RWPE2 (cell line): ENCODE data around the gene SLC22A31.

Experiments
- ATAC-seq: fragments of 200-7000 bp; cut with Tn5 transposase; 3 replicates; pipeline ENCODE4 v1.9.1; 2021; ENCODE audit warnings: low read depth
- DNase-seq: peaks from one replicate; pipeline ENCODE4 v3.0.0-alpha.2; 2020; ENCODE audit warnings: low spot score
- H3K27ac ChIP-seq: fragments of 450-650 bp; 2 replicates; pipeline ENCODE4 v1.5.1; 2017; ENCODE audit warnings: mild to moderate bottlenecking; ENCODE audit not compliant: poor library complexity, severe bottlenecking
- H3K27me3 ChIP-seq: fragments of 250-450 bp; sonication (Bioruptor Pico); 2 replicates; pipeline ENCODE4 v1.5.1; 2021; ENCODE audit warnings: mild to moderate bottlenecking, moderate library complexity; ENCODE audit not compliant: insufficient read depth, poor library complexity, severe bottlenecking
- H3K36me3 ChIP-seq: fragments of 250-450 bp; sonication (Bioruptor Pico); 2 replicates; pipeline ENCODE4 v1.5.1; 2020; ENCODE audit warnings: low read depth, mild to moderate bottlenecking, moderate library complexity
- H3K4me1 ChIP-seq: fragments of 250-450 bp; sonication (Bioruptor Pico); 2 replicates; pipeline ENCODE4 v1.5.1; 2021; ENCODE audit warnings: mild to moderate bottlenecking, moderate library complexity; ENCODE audit not compliant: insufficient read depth, poor library complexity, severe bottlenecking
- H3K4me3 ChIP-seq: fragments of 250-450 bp; sonication (Bioruptor Pico); 2 replicates; pipeline ENCODE4 v1.5.1; 2021; ENCODE audit warnings: mild to moderate bottlenecking, moderate library complexity; ENCODE audit not compliant: severe bottlenecking
- H3K9me3 ChIP-seq: fragments of 250-450 bp; sonication (Bioruptor Pico); 2 replicates; pipeline ENCODE4 v1.5.1; 2021; ENCODE audit warnings: mild to moderate bottlenecking, moderate library complexity; ENCODE audit not compliant: severe bottlenecking
- TF ChIP-seq, protein P1 (sequence below): fragments of 450-650 bp; IDR thresholded peaks from one replicate; pipeline ENCODE4 v1.5.1; 2017; ENCODE audit warnings: mild to moderate bottlenecking, moderate library complexity; ENCODE audit not compliant: poor library complexity, severe bottlenecking

SLC22A31 gene

DNA sequence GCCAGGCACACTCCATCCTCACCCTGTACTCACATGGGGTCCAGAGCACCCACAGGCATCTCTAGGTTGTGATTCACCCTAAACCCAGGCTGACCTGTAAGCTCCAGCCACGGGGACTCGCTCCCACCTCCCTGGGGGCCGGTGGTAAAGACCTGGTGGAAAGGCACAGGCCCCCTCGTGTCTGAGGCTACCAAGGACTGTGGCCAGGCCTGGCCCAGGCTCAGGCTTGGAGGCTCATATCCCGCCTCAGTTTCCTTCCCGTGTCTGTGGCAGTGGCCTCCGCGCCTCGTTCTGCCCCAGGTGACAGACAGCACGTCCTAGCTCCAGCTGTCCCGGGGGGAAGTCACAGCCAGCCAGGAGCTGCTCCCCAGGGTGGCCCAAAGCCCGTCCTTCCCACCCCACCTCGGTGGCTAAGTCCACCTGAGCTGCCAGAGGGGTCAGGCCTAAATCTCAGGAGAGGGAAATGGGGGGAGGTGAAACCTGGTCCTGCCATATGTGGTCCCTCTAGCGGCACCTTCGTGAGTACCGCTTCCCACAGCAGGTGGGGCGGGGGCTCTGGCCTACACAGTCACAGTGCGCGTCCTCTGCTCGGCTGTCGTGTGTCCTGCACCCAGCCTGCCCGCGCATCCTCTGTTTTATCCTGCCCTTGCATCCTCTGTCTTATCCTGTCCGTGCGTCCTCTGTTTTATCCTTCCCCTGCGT is 16.2 kb downstream of the SLC22A31 start:
- Histone ChIP-seq H3K27ac (no peak overlapping the region), H3K4me1 (no peaks in the 10 kb centered on the region), H3K27me3 (no peaks in the 10 kb centered on the region), H3K4me3 (no peak overlapping the region), H3K9me3 (no peaks in the 10 kb centered on the region), H3K36me3 (no peaks in the 10 kb centered on the region)
- TF ChIP-seq, protein P1, sequence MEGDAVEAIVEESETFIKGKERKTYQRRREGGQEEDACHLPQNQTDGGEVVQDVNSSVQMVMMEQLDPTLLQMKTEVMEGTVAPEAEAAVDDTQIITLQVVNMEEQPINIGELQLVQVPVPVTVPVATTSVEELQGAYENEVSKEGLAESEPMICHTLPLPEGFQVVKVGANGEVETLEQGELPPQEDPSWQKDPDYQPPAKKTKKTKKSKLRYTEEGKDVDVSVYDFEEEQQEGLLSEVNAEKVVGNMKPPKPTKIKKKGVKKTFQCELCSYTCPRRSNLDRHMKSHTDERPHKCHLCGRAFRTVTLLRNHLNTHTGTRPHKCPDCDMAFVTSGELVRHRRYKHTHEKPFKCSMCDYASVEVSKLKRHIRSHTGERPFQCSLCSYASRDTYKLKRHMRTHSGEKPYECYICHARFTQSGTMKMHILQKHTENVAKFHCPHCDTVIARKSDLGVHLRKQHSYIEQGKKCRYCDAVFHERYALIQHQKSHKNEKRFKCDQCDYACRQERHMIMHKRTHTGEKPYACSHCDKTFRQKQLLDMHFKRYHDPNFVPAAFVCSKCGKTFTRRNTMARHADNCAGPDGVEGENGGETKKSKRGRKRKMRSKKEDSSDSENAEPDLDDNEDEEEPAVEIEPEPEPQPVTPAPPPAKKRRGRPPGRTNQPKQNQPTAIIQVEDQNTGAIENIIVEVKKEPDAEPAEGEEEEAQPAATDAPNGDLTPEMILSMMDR = no peak
- ATAC-seq = no peak
- no peak for DNase-seq

DNA sequence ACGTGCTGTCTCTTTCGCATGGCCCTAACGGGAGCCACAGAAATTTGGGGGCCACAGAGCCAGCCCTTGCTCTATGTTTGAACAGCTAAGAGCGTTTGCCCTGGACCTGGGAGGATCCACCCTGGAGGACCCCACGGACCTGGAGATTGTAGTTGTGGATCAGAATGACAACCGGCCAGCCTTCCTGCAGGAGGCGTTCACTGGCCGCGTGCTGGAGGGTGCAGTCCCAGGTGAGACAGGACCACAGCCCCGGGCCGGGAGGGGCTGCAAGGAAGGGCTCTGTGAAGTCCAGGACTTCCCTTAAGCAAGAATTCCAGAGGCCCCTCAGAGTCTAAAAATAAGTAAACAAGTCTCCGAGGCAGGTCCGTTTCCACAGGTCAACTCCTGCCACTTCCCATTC is 16.9 kb downstream of the SLC22A31 start:
- no peak overlapping the region for H3K27ac ChIP-seq
- ATAC-seq = no peak
- TF ChIP-seq, protein P1 = no peak
- no peaks in the 10 kb centered on the region for H3K4me1 ChIP-seq
- no peak for DNase-seq
- no peaks in the 10 kb centered on the region for H3K36me3 ChIP-seq
- no peak overlapping the region for H3K4me3 ChIP-seq
- H3K27me3 ChIP-seq = no peaks in the 10 kb centered on the region
- H3K9me3 ChIP-seq = no peaks in the 10 kb centered on the region

DNA sequence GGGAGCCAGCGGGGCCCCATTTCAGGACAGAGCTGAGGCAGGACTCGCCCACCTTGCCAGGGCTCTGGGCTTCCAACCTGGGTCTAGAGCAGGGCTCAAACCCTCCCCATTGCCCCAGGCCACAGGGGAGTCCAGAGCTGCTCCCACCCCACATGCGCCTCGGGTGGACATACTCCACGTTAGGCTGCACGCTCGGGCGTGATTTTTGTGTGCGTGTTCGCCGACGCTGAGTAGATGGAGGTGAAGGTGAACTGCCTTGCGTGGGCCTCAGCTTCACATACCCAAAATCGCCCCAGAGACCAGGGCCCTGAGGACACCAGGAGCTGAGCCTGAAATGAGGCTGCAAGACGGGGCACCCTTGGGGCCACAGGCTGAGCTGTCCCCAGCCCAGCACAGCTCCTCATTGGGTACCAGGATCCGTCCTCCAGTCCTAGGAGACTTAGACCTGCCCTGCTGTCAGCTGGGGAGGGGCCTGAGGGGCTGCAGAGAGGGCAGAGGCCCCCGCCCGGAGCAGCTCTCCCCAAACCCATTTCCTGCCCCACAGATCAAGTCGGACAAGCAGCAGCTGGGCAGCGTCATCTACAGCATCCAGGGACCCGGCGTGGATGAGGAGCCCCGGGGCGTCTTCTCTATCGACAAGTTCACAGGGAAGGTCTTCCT is 20.6 kb downstream of the SLC22A31 start:
- no peak overlapping the region for H3K4me3 ChIP-seq
- ATAC-seq = no peak
- DNase-seq = no peak
- TF ChIP-seq, protein P1 = no peak
- no peaks in the 10 kb centered on the region for H3K9me3 ChIP-seq
- H3K27ac ChIP-seq = no peak overlapping the region
- no peaks in the 10 kb centered on the region for H3K36me3 ChIP-seq
- H3K4me1 ChIP-seq = no peaks in the 10 kb centered on the region
- no peaks in the 10 kb centered on the region for H3K27me3 ChIP-seq

DNA sequence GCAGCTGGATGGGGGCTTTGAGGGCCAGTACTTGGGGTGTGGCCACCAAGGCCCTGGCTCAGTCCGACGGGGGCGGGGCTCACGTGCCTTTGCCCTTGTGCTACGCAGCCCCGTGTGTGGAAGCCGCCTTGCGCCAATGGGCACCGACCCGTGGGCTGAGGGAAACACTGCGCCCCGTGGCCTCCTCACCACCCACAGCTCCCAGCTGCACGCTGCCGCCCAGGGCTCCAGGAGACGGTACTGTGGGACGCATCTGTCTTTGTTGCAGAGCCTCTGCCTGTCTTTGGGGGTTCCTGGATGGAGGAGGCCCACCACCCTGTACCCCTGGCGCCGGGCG is 21.2 kb downstream of the SLC22A31 start:
- Histone ChIP-seq H3K27me3 (no peaks in the 10 kb centered on the region), H3K36me3 (no peaks in the 10 kb centered on the region), H3K9me3 (no peaks in the 10 kb centered on the region), H3K4me3 (no peak overlapping the region), H3K27ac (no peak overlapping the region), H3K4me1 (no peaks in the 10 kb centered on the region)
- no peak for ATAC-seq
- TF ChIP-seq, protein P1 = no peak
- DNase-seq = no peak

DNA sequence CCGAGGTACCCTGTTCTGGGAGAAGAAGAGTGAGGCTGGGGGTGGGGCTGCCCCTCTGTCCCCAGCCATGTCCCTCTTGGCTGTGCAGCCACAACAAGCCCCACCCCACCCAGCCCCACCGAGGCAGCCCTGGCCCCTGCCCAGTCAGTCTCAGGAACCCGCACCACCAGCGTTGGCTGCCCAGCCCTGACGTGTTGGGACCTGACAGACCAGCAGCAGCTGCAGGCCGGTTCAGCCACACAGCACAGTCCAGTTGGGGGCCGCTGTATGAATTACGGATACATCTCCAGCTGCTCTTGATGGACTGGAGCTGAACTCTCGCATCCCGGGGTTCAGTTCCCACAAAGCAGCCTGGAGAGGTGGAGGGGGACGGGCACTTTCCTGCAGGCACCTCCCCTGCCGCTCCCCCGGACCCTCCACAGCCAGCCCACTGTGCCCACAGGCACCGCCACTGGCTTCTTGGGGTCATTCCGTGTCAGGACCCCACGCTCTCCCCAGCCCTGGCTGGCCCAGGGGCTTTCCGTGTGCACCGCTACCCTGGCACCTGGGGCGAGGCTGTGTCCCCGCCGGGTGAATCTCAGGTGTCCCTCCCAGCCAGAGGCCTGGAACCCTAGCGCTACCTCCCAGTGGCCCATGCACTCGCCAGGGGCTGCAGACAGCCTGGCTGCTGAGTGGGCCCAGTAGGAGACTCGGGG is 21.7 kb downstream of the SLC22A31 start:
- H3K27me3 ChIP-seq = no peaks in the 10 kb centered on the region
- ATAC-seq (peak; percentile 68), DNase-seq (no peak)
- TF ChIP-seq, protein P1 = no peak
- H3K4me1 ChIP-seq = no peaks in the 10 kb centered on the region
- H3K27ac ChIP-seq = no peak overlapping the region
- H3K9me3 ChIP-seq = no peaks in the 10 kb centered on the region
- no peak overlapping the region for H3K4me3 ChIP-seq
- no peaks in the 10 kb centered on the region for H3K36me3 ChIP-seq
